Endodermal cell (in vitro differentiated cells): Measurements from ENCODE around the gene CACNA2D2. TPM values are rescaled to one million over a fixed set of nuclear protein-coding genes. Genes with fewer than 3 reads are reported as not detected.
A peak's percentile ranks its signal among the peaks of the same experiment; 100 is the strongest.

Experiments
- DNase-seq: peaks from one replicate; pipeline ENCODE4 v3.0.0-alpha.2; 2017
- H3K27ac ChIP-seq: 2 replicates; pipeline ENCODE4 v1.5.1; 2013; ENCODE audit warnings: mild to moderate bottlenecking, low read depth, low read length, moderate library complexity
- H3K27me3 ChIP-seq: 2 replicates; pipeline ENCODE4 v1.6.1; 2013; ENCODE audit warnings: mild to moderate bottlenecking, low read length, moderate library complexity; ENCODE audit not compliant: insufficient read depth, control insufficient read depth, poor library complexity, severe bottlenecking
- H3K36me3 ChIP-seq: 2 replicates; pipeline ENCODE4 v1.7.0; 2013; ENCODE audit warnings: mild to moderate bottlenecking, low read length, moderate library complexity; ENCODE audit not compliant: control insufficient read depth, insufficient read depth
- H3K4me1 ChIP-seq: one replicate; pipeline ENCODE4 v1.7.0; 2013; ENCODE audit warnings: low read length; ENCODE audit not compliant: control insufficient read depth, insufficient read depth
- H3K4me3 ChIP-seq: 2 replicates; pipeline ENCODE4 v1.5.1; 2013; ENCODE audit warnings: mild to moderate bottlenecking, low read length, moderate library complexity
- H3K9ac ChIP-seq: 2 replicates; pipeline ENCODE4 v1.6.1; 2013; ENCODE audit warnings: mild to moderate bottlenecking, low read length, moderate library complexity; ENCODE audit not compliant: poor library complexity, severe bottlenecking; ENCODE audit errors: extremely low read depth
- H3K9me3 ChIP-seq: 2 replicates; pipeline ENCODE4 v1.6.1; 2013; ENCODE audit warnings: mild to moderate bottlenecking, low read length, moderate library complexity; ENCODE audit not compliant: control insufficient read depth
- H3K27ac Mint-ChIP-seq: 2 replicates; pipeline ENCODE4 v1.8.0; 2020; ENCODE audit warnings: mixed read lengths
- H3K27me3 Mint-ChIP-seq: 2 replicates; pipeline ENCODE4 v1.8.0; 2021; ENCODE audit warnings: mild to moderate bottlenecking, mixed read lengths; ENCODE audit not compliant: insufficient read depth
- H3K36me3 Mint-ChIP-seq: 2 replicates; pipeline ENCODE4 v1.8.0; 2020; ENCODE audit warnings: low read depth, mixed read lengths
- H3K4me1 Mint-ChIP-seq: 2 replicates; pipeline ENCODE4 v1.8.0; 2020; ENCODE audit warnings: mixed read lengths
- H3K4me3 Mint-ChIP-seq: 2 replicates; pipeline ENCODE4 v1.8.0; 2020; ENCODE audit warnings: mild to moderate bottlenecking, moderate library complexity, mixed read lengths
- H3K9me3 Mint-ChIP-seq: 2 replicates; pipeline ENCODE4 v1.8.0; 2020; ENCODE audit warnings: mild to moderate bottlenecking, mixed read lengths
- CTCF ChIP-seq: fragments of 200-600 bp; sonication (generic); conservative IDR thresholded peaks from 2 replicates; pipeline ENCODE4 v1.5.0; 2021; ENCODE audit warnings: antibody characterized with exemption, mild to moderate bottlenecking
- WGBS, 2 experiments: methylation state at CpG; one replicate each; pipeline versions ENCODE4 v1.1.5 to v1.1.7; 2013; ENCODE audit warnings: missing lambda C conversion rate in 2 of 2, mixed read lengths in 1 of 2; ENCODE audit not compliant: insufficient coverage in 1 of 2, insufficient read length in 1 of 2; 5-methylcytosine and 5-hydroxymethylcytosine counted together
- total RNA-seq, 2 donors: library from RNA; stranded (reverse); fragmentation: NEBNext Ultra II Directional in 1 of 2; extraction: Animal tissue kit (Norgen Biotek cat#: 25700) in 1 of 2; gene quantifications; 2 replicates in 1 of 2; 3 replicates in 1 of 2; pipeline ENCODE4 v1.2.1, GENCODE V29; 2021

The CACNA2D2 gene
- total RNA-seq, 2 donors from 2014 or later = 17.6 to 20.7 TPM

- TF ChIP-seq CTCF = no peak
- H3K9ac ChIP-seq = no peak overlapping the region
- Mint-ChIP-seq H3K27ac (no peak overlapping the region), H3K27me3 (peaks cover 11% of the 10 kb centered on the region), H3K4me3 (peak overlapping the region; percentile 61), H3K4me1 (no peaks in the 10 kb centered on the region), H3K36me3 (no peaks in the 10 kb centered on the region), H3K9me3 (no peaks in the 10 kb centered on the region)
- no peaks in the 10 kb centered on the region for H3K4me1 ChIP-seq
- H3K27ac ChIP-seq = peak overlapping the region; percentile 70
- H3K4me3 ChIP-seq = no peak overlapping the region
- peaks cover 13% of the 10 kb centered on the region for H3K27me3 ChIP-seq
- no peaks in the 10 kb centered on the region for H3K36me3 ChIP-seq
- WGBS, 2 experiments = 20 to 29% methylated on average over 24 to 48 of the region's 48 CpGs
- H3K9me3 ChIP-seq = no peaks in the 10 kb centered on the region
- peak; percentile 83 for DNase-seq
Measured at GRCh38 chr3:50364573-50365079, 138.8 kb downstream of the CACNA2D2 start.

- WGBS, 2 experiments = 33 to 39% methylated on average over 8 of the region's 8 CpGs
- peak overlapping the region; percentile 83 for H3K4me3 Mint-ChIP-seq
- Histone ChIP-seq H3K27ac (no peak overlapping the region), H3K36me3 (peaks cover 18% of the 10 kb centered on the region), H3K4me1 (peaks cover 11% of the 10 kb centered on the region), H3K4me3 (peak overlapping the region; percentile 90), H3K27me3 (peaks cover 4% of the 10 kb centered on the region), H3K9ac (no peak overlapping the region), H3K9me3 (no peaks in the 10 kb centered on the region)
- H3K27ac Mint-ChIP-seq = peak overlapping the region; percentile 26
- H3K4me1 Mint-ChIP-seq = peaks cover 25% of the 10 kb centered on the region
- TF ChIP-seq CTCF = no peak
- H3K27me3 Mint-ChIP-seq = peaks cover 11% of the 10 kb centered on the region
- DNase-seq = no peak
- H3K9me3 Mint-ChIP-seq = no peaks in the 10 kb centered on the region
- H3K36me3 Mint-ChIP-seq = peaks cover 10% of the 10 kb centered on the region
Measured at GRCh38 chr3:50359760-50360110, 143.7 kb downstream of the CACNA2D2 start.

GRCh38 chr3:50358911-50359759 lies 144.3 kb downstream of the CACNA2D2 start, which contains the start of gene TMEM115:
Gene TMEM115 (minus strand): TSS chr3:50359521. CDS start chr3:50359063, 458 bp downstream.
- Histone ChIP-seq H3K27ac (no peak within 1 kb of the TSS), H3K4me3 (peak within 1 kb of the TSS; percentile 90), H3K27me3 (peaks cover 2% of the 10 kb centered on the region), H3K36me3 (peaks cover 24% of the 10 kb centered on the region), H3K9me3 (no peaks in the 10 kb centered on the region), H3K4me1 (peaks cover 11% of the 10 kb centered on the region), H3K9ac (peak within 1 kb of the TSS; percentile 78)
- peak within 1 kb of the TSS; percentile 89 for H3K27ac Mint-ChIP-seq
- peaks cover 8% of the 10 kb centered on the region for H3K27me3 Mint-ChIP-seq
- DNase-seq = peak; percentile 99
- no peaks in the 10 kb centered on the region for H3K9me3 Mint-ChIP-seq
- peaks cover 15% of the 10 kb centered on the region for H3K36me3 Mint-ChIP-seq
- H3K4me1 Mint-ChIP-seq = peaks cover 25% of the 10 kb centered on the region
- 3 to 8% methylated on average over 22 to 64 of the region's 64 CpGs for WGBS, 2 experiments
- TF ChIP-seq CTCF = no peak
- H3K4me3 Mint-ChIP-seq = peak within 1 kb of the TSS; percentile 83
